ENCODE results near the gene MRPL10. TPM values are rescaled to one million over a fixed set of nuclear protein-coding genes. Genes with fewer than 3 reads are reported as not detected.

MRPL10 gene
- total RNA-seq, 1 donor from 2014 or later = 48.2 TPM

DNA sequence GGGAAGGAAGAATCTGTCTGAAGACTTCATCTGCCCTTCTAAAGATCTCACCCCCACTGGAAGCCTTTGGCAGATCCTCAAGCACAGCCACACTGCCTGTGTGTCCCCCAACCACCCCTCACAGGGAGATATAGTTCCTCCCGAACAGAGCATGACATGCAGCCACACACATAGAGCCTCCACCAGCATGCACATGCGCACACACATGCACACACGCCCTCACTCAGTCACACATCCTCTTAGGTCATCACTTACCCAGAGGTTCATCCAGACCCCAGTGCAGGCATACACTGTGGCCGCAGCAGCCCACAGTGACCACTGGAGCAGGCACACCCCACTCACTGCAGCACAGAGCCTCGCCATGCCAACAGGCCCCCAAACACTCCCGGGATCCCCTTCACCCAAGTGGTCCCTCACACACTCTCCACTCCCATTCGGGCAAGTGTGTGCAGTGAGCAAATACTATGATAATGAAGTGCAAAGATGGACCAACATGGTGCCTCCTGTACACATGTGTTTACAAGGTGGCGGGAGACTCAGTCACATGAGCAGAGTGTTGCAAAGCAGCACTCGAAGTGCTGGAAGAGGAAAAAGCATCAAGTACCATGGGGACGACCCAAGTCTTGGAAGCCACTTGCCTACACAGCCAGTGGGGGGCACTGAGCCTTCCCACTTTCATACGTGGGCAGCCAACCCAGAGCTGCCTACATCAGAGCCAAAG lies 36.6 kb upstream of the MRPL10 start:
- H3K4me1 ChIP-seq = peaks cover 28% of the 10 kb centered on the region
- no peak for DNase-seq (ENCODE audit: low spot score)
- H3K9me3 Mint-ChIP-seq = no peaks in the 10 kb centered on the region
- H3K9me3 ChIP-seq (ENCODE audit: low read depth) = no peaks in the 10 kb centered on the region
- no peaks in the 10 kb centered on the region for H3K79me2 ChIP-seq (ENCODE audit: low read depth)
- H3K36me3 ChIP-seq = no peaks in the 10 kb centered on the region
- H3K4me2 ChIP-seq = no peak overlapping the region
- H3K4me3 ChIP-seq = no peak overlapping the region
- H3K4me1 Mint-ChIP-seq = peaks cover 19% of the 10 kb centered on the region
- peaks cover 44% of the 10 kb centered on the region for H3K27me3 ChIP-seq
- TF ChIP-seq EZH2phosphoT487 (IDR thresholded peaks at IDR 0.05) = no peak
- TF ChIP-seq, protein P1, sequence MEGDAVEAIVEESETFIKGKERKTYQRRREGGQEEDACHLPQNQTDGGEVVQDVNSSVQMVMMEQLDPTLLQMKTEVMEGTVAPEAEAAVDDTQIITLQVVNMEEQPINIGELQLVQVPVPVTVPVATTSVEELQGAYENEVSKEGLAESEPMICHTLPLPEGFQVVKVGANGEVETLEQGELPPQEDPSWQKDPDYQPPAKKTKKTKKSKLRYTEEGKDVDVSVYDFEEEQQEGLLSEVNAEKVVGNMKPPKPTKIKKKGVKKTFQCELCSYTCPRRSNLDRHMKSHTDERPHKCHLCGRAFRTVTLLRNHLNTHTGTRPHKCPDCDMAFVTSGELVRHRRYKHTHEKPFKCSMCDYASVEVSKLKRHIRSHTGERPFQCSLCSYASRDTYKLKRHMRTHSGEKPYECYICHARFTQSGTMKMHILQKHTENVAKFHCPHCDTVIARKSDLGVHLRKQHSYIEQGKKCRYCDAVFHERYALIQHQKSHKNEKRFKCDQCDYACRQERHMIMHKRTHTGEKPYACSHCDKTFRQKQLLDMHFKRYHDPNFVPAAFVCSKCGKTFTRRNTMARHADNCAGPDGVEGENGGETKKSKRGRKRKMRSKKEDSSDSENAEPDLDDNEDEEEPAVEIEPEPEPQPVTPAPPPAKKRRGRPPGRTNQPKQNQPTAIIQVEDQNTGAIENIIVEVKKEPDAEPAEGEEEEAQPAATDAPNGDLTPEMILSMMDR (IDR thresholded peaks at IDR 0.05) = no peak
- no peak for TF ChIP-seq EZH2 (IDR thresholded peaks at IDR 0.05)
- peak overlapping the region; percentile 19 for H3K4me3 Mint-ChIP-seq
- H4K20me1 ChIP-seq (ENCODE audit: low read depth) = no peaks in the 10 kb centered on the region
- H3K27me3 Mint-ChIP-seq (ENCODE audit: insufficient read depth, low read depth) = peaks cover 33% of the 10 kb centered on the region
- H3F3A ChIP-seq (ENCODE audit: low read depth) = peaks cover 13% of the 10 kb centered on the region
- no peak overlapping the region for H3K9ac ChIP-seq
- no peak overlapping the region for H2AFZ ChIP-seq (replicated peaks)
- no peaks in the 10 kb centered on the region for H3K36me3 Mint-ChIP-seq
- no peak overlapping the region for H3K27ac ChIP-seq
- no peak overlapping the region for H3K27ac Mint-ChIP-seq

DNA sequence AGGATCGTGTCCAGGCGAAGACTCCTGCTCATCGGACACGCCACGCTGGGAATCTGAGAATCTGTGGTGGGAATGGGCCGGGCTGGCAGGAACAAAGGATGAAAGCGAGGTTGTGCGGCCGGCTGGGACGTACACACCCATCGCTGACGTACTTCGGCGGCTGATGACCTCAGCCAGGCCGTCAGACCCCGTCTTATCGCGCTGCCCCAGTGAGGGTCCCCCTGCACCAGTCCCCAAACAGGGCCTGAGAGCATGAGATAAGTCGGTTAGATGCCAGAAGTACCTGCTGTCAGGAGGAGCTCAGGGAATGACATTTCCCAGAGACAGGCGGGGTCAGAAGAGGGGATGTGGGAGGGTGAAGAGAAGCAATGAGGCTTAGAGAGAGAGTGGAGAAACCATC lies 35.6 kb upstream of the MRPL10 start:
- TF ChIP-seq, protein P1 (IDR thresholded peaks at IDR 0.05) = no peak
- TF ChIP-seq EZH2phosphoT487 (IDR thresholded peaks at IDR 0.05) = no peak
- no peak for TF ChIP-seq EZH2 (IDR thresholded peaks at IDR 0.05)
- Histone ChIP-seq H2AFZ (replicated peaks) (no peak overlapping the region), H3K4me3 (no peak overlapping the region), H3K9ac (no peak overlapping the region), H3K4me2 (no peak overlapping the region), H3K4me1 (peaks cover 19% of the 10 kb centered on the region), H3K79me2 (ENCODE audit: low read depth) (no peaks in the 10 kb centered on the region), H4K20me1 (ENCODE audit: low read depth) (no peaks in the 10 kb centered on the region), H3K27ac (no peak overlapping the region), H3K27me3 (peaks cover 34% of the 10 kb centered on the region), H3K9me3 (ENCODE audit: low read depth) (no peaks in the 10 kb centered on the region), H3F3A (ENCODE audit: low read depth) (peaks cover 10% of the 10 kb centered on the region), H3K36me3 (no peaks in the 10 kb centered on the region)
- Mint-ChIP-seq H3K9me3 (no peaks in the 10 kb centered on the region), H3K27ac (no peak overlapping the region), H3K36me3 (no peaks in the 10 kb centered on the region), H3K4me3 (no peak overlapping the region), H3K27me3 (ENCODE audit: insufficient read depth, low read depth) (peaks cover 30% of the 10 kb centered on the region), H3K4me1 (peaks cover 17% of the 10 kb centered on the region)
- DNase-seq (ENCODE audit: low spot score) = no peak

DNA sequence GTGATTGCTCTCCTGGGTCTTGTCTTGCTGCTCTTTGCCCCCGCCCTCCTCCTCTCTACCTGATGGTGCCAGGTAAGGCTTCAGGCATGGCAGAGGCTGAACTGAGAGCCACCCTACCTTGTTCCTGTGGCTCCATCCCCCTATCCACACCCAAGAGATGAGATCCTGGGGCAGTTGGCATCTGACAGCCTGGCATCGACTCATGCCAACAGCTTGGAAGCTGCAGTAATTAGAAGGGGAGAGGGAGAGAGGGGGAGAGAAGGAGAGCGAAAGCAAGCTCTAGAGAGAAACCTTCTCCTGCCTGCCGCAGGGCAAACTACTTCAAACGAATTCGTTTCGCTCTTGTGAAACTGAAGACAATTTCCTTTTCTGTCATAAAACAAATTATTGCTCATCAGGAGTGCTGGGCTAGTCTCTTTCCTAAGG lies 33.5 kb upstream of the MRPL10 start:
- peaks cover 1% of the 10 kb centered on the region for H3F3A ChIP-seq (ENCODE audit: low read depth)
- H3K4me2 ChIP-seq = no peak overlapping the region
- H3K9me3 ChIP-seq (ENCODE audit: low read depth) = no peaks in the 10 kb centered on the region
- Mint-ChIP-seq H3K4me3 (no peak overlapping the region), H3K27ac (no peak overlapping the region), H3K4me1 (peaks cover 6% of the 10 kb centered on the region), H3K9me3 (no peaks in the 10 kb centered on the region), H3K36me3 (no peaks in the 10 kb centered on the region), H3K27me3 (ENCODE audit: insufficient read depth, low read depth) (peaks cover 17% of the 10 kb centered on the region)
- H3K27me3 ChIP-seq = peaks cover 15% of the 10 kb centered on the region
- H4K20me1 ChIP-seq (ENCODE audit: low read depth) = no peaks in the 10 kb centered on the region
- no peaks in the 10 kb centered on the region for H3K36me3 ChIP-seq
- no peak for DNase-seq (ENCODE audit: low spot score)
- peaks cover 8% of the 10 kb centered on the region for H3K4me1 ChIP-seq
- H3K9ac ChIP-seq = no peak overlapping the region
- TF ChIP-seq, protein P1 (IDR thresholded peaks at IDR 0.05) = no peak
- TF ChIP-seq EZH2phosphoT487 (IDR thresholded peaks at IDR 0.05) (no peak), EZH2 (IDR thresholded peaks at IDR 0.05) (no peak)
- no peak overlapping the region for H2AFZ ChIP-seq (replicated peaks)
- no peaks in the 10 kb centered on the region for H3K79me2 ChIP-seq (ENCODE audit: low read depth)
- no peak overlapping the region for H3K4me3 ChIP-seq
- no peak overlapping the region for H3K27ac ChIP-seq

All from neural progenitor cell (in vitro differentiated cells).